Trophoblast cell (in vitro differentiated cells and primary cell): ENCODE data around the gene C1orf167.

Source experiments
- DNase-seq, 2 donors: peaks; one replicate each; pipeline ENCODE4 v3.0.0-alpha.2; 2016
- H2AFZ ChIP-seq: 2 replicates; pipeline ENCODE4 v1.6.1; 2013; ENCODE audit warnings: low read length, moderate library complexity, mild to moderate bottlenecking; ENCODE audit not compliant: insufficient read depth, poor library complexity
- H2AK5ac ChIP-seq: 2 replicates; pipeline ENCODE4 v1.6.1; 2013; ENCODE audit warnings: mild to moderate bottlenecking, low read length
- H2BK120ac ChIP-seq: 2 replicates; pipeline ENCODE4 v1.6.1; 2013; ENCODE audit warnings: low read length, mild to moderate bottlenecking, moderate library complexity; ENCODE audit not compliant: insufficient read depth, poor library complexity
- H2BK12ac ChIP-seq: 2 replicates; pipeline ENCODE4 v1.6.1; 2013; ENCODE audit warnings: mild to moderate bottlenecking, low read length, moderate library complexity
- H2BK5ac ChIP-seq: 2 replicates; pipeline ENCODE4 v1.6.1; 2013; ENCODE audit warnings: low read length, low read depth, moderate library complexity, mild to moderate bottlenecking; ENCODE audit not compliant: poor library complexity
- H3K14ac ChIP-seq: 2 replicates; pipeline ENCODE4 v1.6.1; 2013; ENCODE audit warnings: mild to moderate bottlenecking, low read length
- H3K18ac ChIP-seq: 2 replicates; pipeline ENCODE4 v1.6.1; 2013; ENCODE audit warnings: mild to moderate bottlenecking, low read length
- H3K23ac ChIP-seq: 2 replicates; pipeline ENCODE4 v1.6.1; 2013; ENCODE audit warnings: low read length
- H3K27ac ChIP-seq: 2 replicates; pipeline ENCODE4 v1.5.1; 2013; ENCODE audit warnings: low read depth, mild to moderate bottlenecking, inconsistent platforms, low read length, moderate library complexity
- H3K27me3 ChIP-seq: 2 replicates; pipeline ENCODE4 v1.6.1; 2013; ENCODE audit warnings: inconsistent platforms, mild to moderate bottlenecking, low read length, moderate library complexity; ENCODE audit not compliant: insufficient read depth
- H3K36me3 ChIP-seq, 2 experiments: 1 replicate in 1 of 2; 2 replicates in 1 of 2; pipeline ENCODE4 v1.6.1; 2013; ENCODE audit warnings: low read length in 2 of 2, mild to moderate bottlenecking in 2 of 2, moderate library complexity in 1 of 2; ENCODE audit not compliant: insufficient read depth in 2 of 2, control insufficient read depth in 1 of 2
- H3K4ac ChIP-seq: 2 replicates; pipeline ENCODE4 v1.6.1; 2013; ENCODE audit warnings: low read depth, mild to moderate bottlenecking, low read length, moderate library complexity
- H3K4me1 ChIP-seq, 2 experiments: 1 replicate in 1 of 2; 2 replicates in 1 of 2; pipeline ENCODE4 v1.6.1; 2013; ENCODE audit warnings: low read length in 2 of 2, mild to moderate bottlenecking in 2 of 2, moderate library complexity in 1 of 2; ENCODE audit not compliant: insufficient read depth in 2 of 2, control insufficient read depth in 1 of 2
- H3K4me2 ChIP-seq: 2 replicates; pipeline ENCODE4 v1.6.1; 2013; ENCODE audit warnings: inconsistent platforms, mild to moderate bottlenecking, low read length, moderate library complexity
- H3K4me3 ChIP-seq: 2 replicates; pipeline ENCODE4 v1.5.1; 2013; ENCODE audit warnings: mild to moderate bottlenecking, low read depth, low read length, inconsistent platforms
- H3K79me1 ChIP-seq: one replicate; pipeline ENCODE4 v1.6.1; 2013; ENCODE audit warnings: low read length
- H3K79me2 ChIP-seq: 2 replicates; pipeline ENCODE4 v1.6.1; 2013; ENCODE audit warnings: low read length, mild to moderate bottlenecking; ENCODE audit not compliant: control insufficient read depth, insufficient read depth, poor library complexity
- H3K9ac ChIP-seq: 2 replicates; pipeline ENCODE4 v1.6.1; 2013; ENCODE audit warnings: mild to moderate bottlenecking, low read length
- H3K9me3 ChIP-seq: 2 replicates; pipeline ENCODE4 v1.6.1; 2013; ENCODE audit warnings: low read depth, mild to moderate bottlenecking, control low read depth, inconsistent platforms, low read length; ENCODE audit not compliant: insufficient read depth
- H4K12ac ChIP-seq: 2 replicates; pipeline ENCODE4 v1.6.1; 2013; ENCODE audit warnings: low read depth, mild to moderate bottlenecking, low read length, moderate library complexity
- H4K8ac ChIP-seq: 2 replicates; pipeline ENCODE4 v1.6.1; 2013; ENCODE audit warnings: low read depth, mild to moderate bottlenecking, low read length, moderate library complexity
- H4K91ac ChIP-seq: one replicate; pipeline ENCODE4 v1.6.1; 2013; ENCODE audit warnings: low read depth, mild to moderate bottlenecking, low read length, moderate library complexity
- WGBS: extraction: QIAGEN DNeasy Blood & Tissue Kit; methylation state at CpG from one replicate; pipeline ENCODE4 v1.1.7; 2013; ENCODE audit warnings: missing lambda C conversion rate; ENCODE audit not compliant: insufficient read length, insufficient coverage; ENCODE audit errors: extremely low coverage; 5-methylcytosine and 5-hydroxymethylcytosine counted together

C1orf167 gene

GRCh38 chr1:11838349-11839272, 76.6 kb downstream of the C1orf167 start:
- Histone ChIP-seq H3K27ac (no peak overlapping the region), H4K8ac (no peak overlapping the region), H3K36me3 (peaks cover 83 to 90% of the 10 kb centered on the region in 2 experiments), H2BK5ac (no peak overlapping the region), H3K4me2 (no peak overlapping the region), H3K79me1 (no peaks in the 10 kb centered on the region), H3K18ac (no peak overlapping the region), H3K4ac (no peak overlapping the region), H2BK120ac (no peak overlapping the region), H2BK12ac (no peak overlapping the region), H2AFZ (no peak overlapping the region), H3K4me1 (no peaks in the 10 kb centered on the region), H3K4me3 (no peak overlapping the region), H3K23ac (no peak overlapping the region), H3K79me2 (no peaks in the 10 kb centered on the region), H4K12ac (no peak overlapping the region), H3K14ac (no peak overlapping the region), H3K27me3 (no peaks in the 10 kb centered on the region), H4K91ac (no peak overlapping the region), H3K9ac (no peak overlapping the region), H3K9me3 (peaks cover 4% of the 10 kb centered on the region), H2AK5ac (no peak overlapping the region)
- WGBS = no CpG with 5 or more reads among the region's 40 CpGs
- DNase-seq = peak; percentile 35 to 78
